Suppressor macrophage (primary cell): ENCODE measurements around the gene SSPN.
"Not testable (repeated sequence)": the region's sequence is repeated elsewhere in the genome, so short reads cannot be mapped to it uniquely, and the experiment has no call there.

Source experiments
- DNase-seq, 4 experiments: peaks; one replicate each; pipeline ENCODE4 v3.0.0-alpha.2; 2020 to 2022

Gene SSPN

DNA sequence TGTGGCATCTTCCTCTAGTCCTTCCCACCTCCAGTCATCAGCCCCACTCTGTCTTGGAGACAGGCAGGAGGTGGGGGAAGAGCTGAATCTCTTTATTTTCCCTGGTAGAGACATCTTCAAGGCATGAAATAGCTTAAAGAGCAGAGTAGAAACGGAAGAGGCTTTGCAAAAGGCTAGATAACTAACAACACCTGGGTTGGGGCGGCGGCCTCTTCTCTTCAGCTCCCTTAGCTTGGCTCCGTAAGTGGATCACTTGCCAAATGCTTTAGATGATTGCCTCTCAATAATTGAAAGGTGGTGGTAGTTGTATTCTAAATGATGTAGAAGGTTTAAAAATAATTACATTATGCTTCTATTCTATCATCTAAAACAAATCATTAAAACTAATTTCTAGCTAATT, 36.1 kb downstream of the SSPN start:
- DNase-seq: no peak

DNA sequence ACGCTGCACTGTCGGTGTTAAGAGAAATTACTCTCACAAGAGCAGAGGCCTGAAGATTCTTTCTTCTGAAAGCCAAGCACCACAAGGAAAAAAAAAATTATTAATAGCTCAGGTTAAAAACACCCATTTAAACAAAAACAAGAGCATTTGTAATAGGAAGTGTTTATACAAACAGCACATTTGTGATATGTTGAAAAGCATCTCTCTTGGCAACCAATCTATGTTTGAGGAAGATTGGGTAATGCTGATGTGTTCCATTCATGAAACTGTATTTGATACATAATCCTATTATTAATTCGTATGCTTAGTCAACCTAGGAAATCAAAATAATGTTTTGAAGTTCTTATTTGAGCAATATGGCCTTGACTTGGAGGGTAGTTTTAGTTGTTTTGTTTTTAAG, 36.5 kb downstream of the SSPN start:
- DNase-seq: no peak

DNA sequence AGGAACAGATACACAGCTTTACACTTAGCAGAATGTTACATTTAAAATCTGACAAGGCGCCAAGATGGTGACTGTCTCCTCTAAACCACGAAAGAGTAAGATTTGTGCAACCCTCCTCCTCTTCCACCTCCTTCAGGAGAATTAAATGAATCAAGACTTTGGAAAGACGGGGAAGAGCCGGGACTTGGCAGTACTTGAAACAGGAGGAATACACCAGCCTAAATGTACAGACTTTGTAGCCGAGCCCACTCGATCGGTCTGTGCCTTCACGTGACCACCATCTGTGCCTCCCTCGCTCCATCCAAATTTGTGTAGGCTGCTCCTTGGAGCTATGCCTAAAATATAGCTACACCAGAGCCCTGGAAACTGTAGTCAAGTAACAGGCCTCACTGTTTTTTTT, 38.3 kb downstream of the SSPN start:
- no peak for DNase-seq

DNA sequence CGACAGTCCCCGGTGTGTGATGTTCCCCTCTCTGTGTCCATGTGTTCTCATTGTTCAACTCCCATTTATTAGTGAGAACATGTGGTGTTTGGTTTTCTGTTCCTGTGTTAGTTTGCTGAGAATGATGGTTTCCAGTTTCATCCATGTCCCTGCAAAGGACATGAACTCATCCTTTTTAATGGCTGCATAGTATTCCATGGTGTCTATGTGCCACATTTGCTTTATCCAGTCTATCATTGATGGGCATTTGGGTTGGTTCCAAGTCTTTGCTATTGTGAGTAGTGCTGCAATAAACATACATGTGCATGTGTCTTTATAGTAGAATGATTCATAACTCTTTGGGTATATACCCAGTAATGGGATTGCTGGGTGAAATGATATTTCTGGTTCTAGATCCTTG, 40.1 kb downstream of the SSPN start:
- not testable (repeated sequence) for DNase-seq

DNA sequence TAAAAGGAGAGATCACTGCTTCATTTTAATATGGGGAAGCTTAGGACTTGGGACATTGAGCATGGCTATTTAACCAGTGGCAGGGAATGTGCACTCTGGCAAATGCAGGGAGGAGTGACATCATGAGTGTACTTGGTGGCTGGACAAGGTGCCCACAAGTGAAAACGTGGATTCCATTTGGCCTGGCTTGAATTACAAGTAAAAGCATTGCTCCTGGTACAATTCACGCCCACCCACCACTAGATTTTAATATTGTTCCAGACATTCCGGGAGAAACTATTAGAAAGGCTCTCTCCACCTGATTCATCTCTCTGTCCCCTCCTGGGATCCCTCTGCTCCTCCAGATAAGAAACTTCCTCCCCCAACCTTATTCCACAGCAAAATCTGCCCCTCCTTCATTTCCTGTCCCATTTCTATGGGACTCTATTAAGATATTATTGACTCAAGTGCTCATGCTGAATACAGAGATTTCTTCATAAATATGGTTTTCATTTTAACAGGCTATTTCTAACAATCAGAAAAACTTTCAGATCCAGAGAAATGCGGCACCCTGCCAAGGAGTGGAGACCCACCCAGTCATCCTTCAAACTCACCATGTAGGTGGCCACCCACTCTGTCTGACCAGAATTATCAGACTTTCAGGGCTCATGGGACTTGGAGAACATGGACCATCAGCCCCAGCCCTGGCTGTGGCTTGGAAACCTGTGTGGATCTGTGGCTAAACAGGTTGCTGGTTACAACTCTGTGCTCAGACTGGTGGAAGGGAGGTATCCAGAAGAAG, 43.2 kb downstream of the SSPN start:
- DNase-seq: no peak

DNA sequence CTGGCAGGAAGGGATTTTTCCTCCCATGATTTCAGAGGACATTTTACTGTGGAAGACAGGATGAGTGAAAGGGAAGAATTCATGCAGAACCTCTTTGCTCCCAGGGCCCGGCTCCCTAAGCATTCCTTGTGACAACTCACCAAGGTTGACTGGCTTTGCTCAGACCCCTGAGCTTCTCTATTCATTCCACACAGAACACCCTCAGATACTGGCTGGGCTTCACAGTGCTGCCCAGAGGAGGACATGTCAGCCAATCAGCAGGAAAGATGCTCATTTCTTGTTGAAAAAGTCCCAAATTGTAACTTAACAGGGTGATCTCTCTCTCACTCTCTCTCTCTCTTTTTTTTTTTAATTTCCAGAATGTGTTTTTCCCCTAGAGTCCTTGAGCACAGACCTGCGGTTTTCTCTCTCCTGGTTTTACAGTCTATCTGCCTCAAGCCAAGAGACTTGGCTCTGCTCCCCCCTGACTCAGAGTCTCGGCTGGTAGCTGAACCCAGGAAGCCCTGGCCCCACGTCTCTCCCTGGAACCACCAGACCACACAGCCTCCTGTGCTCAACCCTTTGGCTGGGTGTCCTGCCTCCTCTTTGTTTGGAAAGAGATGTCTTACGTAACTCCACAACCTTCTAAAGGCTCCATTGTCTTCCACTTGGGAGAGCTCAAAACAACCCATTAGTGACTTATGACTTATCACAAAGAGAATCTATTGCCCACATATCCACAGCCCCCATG, 43.9 kb downstream of the SSPN start:
- peak in 1 of 4 experiments; percentile 21 for DNase-seq

DNA sequence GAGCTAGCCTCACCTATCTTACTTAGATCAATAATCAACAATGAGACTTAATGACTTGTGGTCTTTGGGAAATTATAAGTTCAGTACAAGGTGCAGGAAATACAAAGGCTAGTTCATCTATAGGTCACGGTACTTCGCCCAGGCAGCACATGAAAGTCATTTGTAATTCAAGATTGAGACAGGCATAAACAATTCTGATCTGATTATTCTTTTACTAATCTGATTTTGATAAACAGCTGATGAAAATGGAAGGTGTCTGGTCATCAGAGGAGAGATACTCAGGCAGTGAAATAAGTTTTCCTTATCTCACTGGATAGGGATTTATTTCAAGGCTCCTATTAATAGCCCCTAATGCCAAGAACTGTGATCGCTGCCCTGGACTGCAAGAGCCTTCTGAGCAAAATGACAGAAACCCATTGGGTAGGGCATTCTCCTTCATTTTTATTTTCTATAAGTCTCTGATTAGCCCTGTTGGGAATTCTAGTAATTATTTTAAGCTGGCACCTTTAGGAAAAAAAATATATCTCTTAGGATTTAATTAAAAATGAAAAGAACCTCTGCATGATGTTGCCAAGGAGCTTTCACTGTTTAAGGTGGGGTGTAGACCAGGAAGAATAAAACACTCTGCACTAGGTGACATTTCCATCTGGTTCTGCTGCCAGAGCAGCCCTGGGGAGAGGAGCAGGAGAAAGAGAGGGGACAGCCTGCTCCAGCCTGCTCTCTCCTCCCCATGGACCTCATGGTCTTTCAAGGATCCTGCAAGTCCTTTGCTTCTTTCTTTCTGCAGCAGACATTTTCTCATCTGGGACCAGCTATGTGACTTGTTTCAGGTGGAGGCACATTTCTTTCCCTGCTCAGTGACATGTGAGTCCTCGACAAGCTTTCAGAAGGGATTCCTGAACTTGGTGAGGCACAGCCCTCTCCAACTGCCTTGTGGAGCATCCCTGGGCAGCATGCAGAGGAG, 44.8 kb downstream of the SSPN start:
- DNase-seq: no peak

DNA sequence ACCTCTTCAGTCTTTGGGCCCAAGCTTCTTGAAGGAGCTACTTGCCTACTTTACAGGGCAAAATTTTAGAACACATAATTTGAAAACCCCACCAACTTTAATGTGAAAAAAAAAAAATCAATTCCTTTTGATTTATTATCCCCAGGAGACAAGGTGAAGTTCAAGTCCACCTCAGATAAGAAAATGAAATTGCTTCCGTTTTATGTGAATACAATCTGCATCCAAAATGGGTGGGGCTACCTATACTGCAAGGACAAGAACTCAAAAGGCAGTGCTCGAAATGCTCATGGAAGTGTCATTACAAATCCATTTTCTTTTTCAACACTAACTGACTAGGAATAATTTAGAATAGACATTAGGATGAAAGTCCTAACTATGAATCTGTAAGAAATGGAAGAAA, 45.7 kb downstream of the SSPN start:
- no peak for DNase-seq

DNA sequence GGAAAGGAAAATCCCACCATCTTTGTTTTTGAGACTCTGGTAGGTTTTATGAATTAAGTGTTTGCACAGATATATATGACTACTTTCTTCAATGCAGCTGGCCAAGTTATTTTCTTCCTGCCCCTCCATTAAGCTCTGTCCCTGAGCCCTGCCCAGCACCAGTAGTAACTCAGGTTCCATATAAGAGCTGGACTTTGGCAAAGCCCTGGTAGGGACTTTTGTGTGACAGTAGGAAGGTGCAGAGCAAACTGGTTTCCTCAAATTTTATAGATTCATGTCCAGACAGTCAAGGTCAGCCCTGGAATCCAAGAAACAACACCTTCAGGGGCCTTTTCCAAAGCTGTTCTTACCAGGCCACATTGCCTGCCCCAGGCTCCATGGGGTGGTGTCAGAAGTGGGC, 47.3 kb downstream of the SSPN start:
- no peak for DNase-seq

DNA sequence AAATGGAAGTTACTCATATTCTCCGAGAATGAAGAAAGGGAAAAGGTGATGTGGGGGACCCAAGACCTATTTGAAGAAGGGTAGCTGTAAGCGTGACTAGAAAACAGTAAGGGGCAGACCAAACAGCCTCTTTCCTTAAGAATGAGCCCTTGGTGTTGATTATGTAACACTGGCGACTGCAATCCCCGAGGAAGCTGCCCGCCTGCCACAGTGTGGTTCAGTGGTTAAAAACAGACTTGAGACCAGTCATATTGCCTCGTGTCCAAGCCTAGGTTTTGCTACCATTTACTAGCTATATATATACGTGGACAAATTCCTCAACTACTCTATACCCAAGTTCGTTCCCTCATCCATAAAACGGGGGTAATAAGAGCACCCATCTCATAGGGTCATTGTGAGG, 49.1 kb downstream of the SSPN start:
- DNase-seq: peak; percentile 11 to 66 (median 54)

DNA sequence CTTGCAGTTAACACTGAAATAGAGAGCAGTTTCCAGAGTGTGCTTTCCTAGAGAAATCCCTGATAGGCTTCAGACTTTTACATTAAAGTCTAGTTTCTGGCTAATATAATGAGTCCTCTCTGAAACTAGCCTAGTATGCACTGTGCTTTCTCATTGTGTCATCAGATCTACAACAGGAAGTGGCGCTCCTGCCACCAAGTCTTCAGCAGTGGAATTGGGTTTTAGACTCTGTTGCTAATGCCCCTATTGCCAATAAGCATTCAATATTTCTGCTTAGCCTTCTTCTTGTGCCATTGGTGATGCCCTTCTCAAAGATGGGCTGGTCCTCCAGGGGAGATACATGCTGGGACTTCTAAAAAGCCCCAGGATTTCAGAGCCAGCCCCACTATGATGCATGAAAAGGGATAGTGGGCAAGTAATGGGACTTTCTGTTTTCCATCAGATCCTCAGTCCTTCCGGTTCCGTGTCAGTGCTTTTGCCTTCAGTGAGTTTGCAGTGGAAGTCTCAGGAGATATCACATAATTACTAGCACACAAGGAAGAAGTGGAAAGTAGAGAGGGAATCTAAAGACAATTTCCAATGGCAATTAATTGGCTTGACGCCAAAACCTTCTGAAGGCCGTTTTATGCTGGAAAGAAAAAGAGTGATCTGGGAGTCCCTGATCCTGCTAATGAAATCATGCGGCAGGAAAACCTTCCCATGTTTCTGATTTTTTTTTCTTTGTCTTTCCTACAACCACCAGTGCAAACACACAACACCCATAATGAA, 50.0 kb downstream of the SSPN start:
- DNase-seq: peak; percentile 14 to 43 (median 39)

DNA sequence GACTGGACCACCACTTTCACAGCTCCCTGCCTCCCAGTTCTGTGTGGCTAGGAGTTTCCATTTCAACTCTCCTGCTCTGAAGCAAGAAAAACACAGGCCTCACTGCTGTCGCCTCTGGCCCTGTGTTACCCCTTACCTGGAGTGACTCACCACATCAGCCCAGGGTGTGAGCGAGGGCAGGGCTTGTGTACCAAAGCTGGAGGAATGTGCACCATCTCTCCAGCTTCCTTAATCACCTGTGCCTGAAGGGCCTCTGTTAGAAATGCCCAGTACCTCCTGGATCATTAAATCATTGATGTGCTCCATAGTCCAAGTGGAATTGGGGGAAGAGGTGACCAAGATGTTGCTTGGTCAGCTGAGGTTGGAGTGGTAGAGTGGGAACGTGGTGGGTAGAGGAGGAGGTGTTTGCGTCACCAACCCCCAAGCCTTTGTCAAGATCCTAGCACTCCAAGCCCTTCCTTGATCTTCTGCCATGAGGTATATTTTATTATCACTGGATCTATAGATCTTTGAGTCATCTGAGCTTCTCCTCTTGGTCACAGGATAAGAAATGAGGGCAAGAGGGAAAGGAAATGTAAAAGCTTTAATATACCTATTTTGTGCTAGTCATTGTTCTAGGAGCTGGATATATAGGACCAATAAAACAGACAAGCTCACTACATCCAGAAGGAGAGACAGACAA, 51.3 kb downstream of the SSPN start:
- DNase-seq: no peak

DNA sequence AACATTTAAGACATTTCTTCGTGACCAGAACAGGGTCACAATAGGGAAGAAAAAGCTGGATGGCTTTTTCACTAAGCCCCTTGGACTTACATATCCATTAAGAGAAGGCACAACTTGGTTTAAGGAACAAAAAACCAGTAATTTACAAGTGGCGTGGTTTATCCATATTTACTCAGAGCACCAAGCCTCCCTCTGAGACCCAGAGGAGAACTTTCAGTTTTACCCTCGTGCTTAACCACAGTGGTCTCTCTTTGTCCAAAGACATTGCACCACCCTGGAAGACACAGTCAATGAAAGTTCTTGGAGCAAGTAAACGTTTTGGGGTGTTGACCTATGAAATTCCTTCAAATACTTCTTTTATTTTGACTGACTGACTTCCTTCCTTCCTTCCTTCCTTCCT, 52.5 kb downstream of the SSPN start:
- DNase-seq: peak in 1 of 4 experiments; percentile 34

DNA sequence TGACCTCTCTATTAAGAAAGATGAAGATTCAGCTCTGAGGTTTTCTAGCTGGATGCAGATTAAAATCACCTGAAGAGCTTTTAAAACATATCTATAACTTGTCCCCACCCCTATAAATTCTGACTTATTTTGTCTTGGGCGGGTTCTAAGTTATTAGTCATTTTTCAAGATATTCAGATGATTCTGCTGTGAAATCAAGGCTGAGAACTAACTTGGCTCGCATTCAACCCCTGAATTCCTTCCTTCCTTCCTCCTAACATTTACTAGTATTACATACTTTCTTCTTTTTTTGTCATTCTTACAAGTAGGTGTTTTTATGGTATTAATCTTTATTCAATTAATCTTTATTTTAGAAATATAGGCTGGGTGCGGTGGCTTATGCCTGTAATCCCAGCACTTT, 55.4 kb downstream of the SSPN start:
- DNase-seq: no peak

DNA sequence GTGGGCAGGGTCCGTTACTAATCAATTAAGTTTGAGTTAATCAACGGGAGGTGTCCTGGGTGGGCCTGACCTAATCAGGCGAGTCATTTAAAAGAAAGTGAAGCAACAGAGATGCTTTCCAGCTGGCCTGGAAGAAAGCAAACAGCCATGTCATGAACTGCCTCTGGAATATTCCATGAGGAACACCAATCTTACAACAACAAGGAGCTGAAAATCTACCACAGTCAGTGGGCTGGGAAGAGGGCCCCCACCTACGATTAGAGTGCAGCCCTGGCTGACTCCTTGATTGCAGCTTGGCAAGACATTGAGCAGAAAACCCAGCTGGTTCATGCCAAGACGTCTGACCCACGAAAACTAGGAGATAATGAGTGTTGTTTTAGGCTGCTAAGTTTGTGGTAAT, 56.2 kb downstream of the SSPN start:
- no peak for DNase-seq

DNA sequence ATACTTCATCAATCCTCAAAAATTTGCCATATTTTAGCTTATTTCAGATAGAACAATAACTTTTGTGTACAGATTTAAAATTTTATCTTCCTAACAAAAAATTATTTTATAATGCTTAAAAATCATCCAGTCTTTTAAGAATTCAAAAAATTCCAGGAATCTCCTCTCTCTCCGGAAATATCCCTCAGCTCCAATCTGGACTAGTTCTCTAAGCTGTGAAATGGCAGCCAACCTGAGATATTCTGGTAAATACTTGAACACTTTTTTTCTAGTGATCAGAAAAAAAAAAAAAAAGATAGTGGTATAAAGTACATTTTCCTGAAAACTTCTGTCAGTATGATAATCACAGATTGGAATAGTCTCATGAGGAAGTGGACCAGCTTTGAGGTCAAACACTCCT, 57.6 kb downstream of the SSPN start:
- no peak for DNase-seq

DNA sequence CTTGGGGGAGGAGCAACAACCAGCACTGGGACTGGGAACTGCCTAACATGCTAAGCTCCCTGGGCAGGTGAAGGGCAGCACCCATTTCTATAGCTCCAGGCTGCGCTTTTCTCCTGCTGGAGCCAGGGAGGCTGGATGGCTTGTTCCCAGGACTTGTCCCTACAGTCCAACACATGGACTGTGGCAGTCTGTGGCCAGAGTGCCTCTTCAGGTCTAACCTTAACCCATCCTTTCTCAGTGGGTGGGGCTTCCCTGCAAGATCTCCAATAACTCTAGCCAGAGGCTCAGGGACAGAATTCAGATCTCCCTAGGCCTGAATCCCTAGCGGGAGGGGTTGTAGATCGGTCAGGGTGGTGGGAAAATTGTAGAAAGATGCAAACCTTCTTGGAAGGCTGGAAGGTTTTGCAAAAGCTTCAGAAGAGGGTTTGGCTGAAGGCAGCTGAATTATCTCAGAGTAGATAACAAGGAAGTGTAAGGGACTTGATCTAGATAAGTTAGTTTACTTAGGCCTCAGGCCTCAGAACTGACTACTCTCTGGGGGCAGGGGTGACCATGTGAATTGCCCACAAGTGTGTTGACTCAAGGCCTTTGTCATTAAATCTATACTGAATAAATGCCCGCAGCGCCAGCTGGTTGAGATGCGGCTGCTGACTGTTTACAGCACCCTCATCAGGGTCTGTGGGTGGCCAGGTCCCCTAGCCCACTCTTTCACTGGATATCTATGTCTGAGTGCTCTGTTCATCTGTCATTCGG, 60.7 kb downstream of the SSPN start:
- no peak for DNase-seq

DNA sequence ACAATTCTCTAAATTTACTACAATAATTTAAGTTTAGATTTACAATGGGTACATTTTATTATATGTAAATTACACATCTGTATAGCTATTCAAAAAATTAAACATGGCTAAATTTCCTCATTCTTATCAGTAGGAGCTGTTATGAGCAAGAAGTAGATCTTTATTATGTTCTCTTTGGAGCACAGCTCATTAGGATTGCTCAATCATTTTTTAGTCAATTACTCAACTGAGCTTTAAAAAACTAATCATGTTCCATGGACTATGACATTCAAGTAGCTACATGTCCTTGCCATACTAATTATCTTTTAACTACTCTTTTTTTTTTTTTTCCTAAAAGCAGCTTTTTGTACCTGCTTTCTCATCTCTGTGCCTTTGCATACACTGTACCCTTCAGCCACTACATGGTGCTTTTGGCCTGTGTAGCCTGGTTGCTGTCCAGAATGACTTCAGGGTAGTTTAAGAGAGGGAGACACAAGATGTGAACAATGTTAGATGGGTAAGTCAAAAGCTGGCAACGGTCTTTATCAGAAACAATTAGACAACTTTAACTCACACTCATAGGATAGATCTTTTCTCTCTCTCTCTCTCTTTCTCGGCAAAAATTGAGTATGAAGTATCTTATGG, 69.0 kb downstream of the SSPN start:
- DNase-seq: no peak

DNA sequence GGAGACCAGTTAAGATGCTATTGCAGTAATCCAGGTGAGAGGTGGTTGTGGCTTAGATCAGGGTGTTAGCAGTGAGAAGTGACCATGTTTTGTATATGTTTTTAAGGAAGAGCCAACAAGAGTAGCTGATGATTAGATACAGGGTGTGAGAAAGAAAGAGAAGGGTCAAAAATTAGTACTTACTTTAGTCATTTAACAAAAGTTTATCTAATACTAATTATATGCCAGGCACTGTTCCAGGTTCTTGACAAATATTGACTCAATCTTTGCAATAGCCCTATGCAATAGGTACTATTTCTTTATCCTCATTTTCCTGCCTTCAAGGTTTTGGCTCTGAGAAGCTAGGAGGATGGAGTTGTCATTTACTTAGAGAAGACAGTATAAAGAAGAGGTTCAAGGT, 70.2 kb downstream of the SSPN start:
- DNase-seq: no peak

DNA sequence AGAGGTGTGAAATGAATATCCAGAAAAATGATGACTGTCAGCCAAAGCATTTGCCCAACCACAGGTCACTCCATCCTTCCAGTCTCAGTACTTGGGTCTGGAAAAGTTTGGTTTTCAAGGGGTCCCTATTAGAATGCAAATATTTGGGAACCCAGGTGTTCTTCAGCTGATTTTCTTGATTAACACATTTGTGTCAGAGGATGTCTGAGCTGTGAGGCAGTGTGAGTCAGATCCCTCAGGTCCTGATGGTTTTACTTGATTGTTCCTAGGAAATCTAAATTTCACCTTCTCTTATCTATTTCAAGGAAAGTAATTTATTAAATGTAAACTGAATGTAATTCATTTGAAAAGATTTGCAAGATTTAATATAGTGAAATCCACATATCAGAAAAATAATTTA, 71.5 kb downstream of the SSPN start:
- DNase-seq: no peak
